HG02885 (cell line): ENCODE results near the gene RCL1.
"Not testable (repeated sequence)": the region's sequence is repeated elsewhere in the genome, so short reads cannot be mapped to it uniquely, and the experiment has no call there.

Source experiments
- ATAC-seq: cut with Tn5 transposase; IDR thresholded peaks from one replicate; pipeline ENCODE4 v1.9.1; 2021; ENCODE audit warnings: mild to moderate bottlenecking; ENCODE audit not compliant: unreplicated experiment, poor library complexity

RCL1 gene

GRCh38 chr9:4781408-4781807, 11.3 kb upstream of the RCL1 start:
- ATAC-seq: no peak

- ATAC-seq: not testable (repeated sequence)
Observed at GRCh38 chr9:4783191-4783590, 9.6 kb upstream of the RCL1 start.

GRCh38 chr9:4784403-4784802, 8.3 kb upstream of the RCL1 start:
- no peak for ATAC-seq

- ATAC-seq: no peak
Observed at GRCh38 chr9:4786599-4786998, 6.1 kb upstream of the RCL1 start.

- ATAC-seq: no peak
Observed at GRCh38 chr9:4787876-4788275, 4.9 kb upstream of the RCL1 start.

- no peak for ATAC-seq
Observed at GRCh38 chr9:4788703-4789102, 4.0 kb upstream of the RCL1 start.

- ATAC-seq: peak; percentile 30
Observed at GRCh38 chr9:4792054-4792571, 631 bp upstream of the RCL1 start.

- ATAC-seq: no peak
Observed at GRCh38 chr9:4793459-4794395, 983 bp downstream of the RCL1 start.

GRCh38 chr9:4794691-4795090, 1.9 kb downstream of the RCL1 start:
- no peak for ATAC-seq

- ATAC-seq: not testable (repeated sequence)
Observed at GRCh38 chr9:4795108-4795507, 2.4 kb downstream of the RCL1 start.

- ATAC-seq: no peak
Observed at GRCh38 chr9:4796530-4796929, 3.8 kb downstream of the RCL1 start.

- no peak for ATAC-seq
Observed at GRCh38 chr9:4796988-4797853, 4.5 kb downstream of the RCL1 start.

GRCh38 chr9:4797854-4798150, 5.1 kb downstream of the RCL1 start:
- ATAC-seq: no peak

GRCh38 chr9:4798281-4799032, 5.7 kb downstream of the RCL1 start:
- ATAC-seq: no peak

- no peak for ATAC-seq
Observed at GRCh38 chr9:4799033-4799430, 6.3 kb downstream of the RCL1 start.

- ATAC-seq: no peak
Observed at GRCh38 chr9:4799775-4800174, 7.0 kb downstream of the RCL1 start.

- no peak for ATAC-seq
Observed at GRCh38 chr9:4801156-4801555, 8.4 kb downstream of the RCL1 start.

GRCh38 chr9:4803670-4804530, 11.2 kb downstream of the RCL1 start:
- ATAC-seq: no peak

GRCh38 chr9:4804531-4805016, 11.8 kb downstream of the RCL1 start:
- ATAC-seq: no peak
